ENCODE data around the gene TOP1.

DNA sequence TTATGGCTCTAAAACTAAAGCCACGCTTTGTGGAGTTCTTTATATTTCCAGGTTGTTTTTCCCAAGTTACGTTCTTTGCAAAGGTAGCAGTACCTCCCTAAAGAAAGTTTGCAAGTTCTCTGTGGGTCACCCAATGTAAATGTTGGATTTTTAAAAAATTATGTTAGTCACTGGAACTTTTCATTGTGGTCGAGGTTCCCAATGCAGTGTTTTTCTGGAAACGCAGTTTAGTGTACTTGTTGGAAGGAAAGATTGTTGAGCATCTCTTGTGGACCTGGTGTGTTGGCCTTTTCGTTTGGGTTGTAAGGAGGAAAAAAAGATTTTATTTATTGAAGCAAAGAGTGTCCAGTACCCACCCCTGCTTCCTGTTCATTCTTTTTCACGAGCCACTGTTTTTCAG is 1.4 kb downstream of the TOP1 start:
- TF ChIP-seq, protein P1, sequence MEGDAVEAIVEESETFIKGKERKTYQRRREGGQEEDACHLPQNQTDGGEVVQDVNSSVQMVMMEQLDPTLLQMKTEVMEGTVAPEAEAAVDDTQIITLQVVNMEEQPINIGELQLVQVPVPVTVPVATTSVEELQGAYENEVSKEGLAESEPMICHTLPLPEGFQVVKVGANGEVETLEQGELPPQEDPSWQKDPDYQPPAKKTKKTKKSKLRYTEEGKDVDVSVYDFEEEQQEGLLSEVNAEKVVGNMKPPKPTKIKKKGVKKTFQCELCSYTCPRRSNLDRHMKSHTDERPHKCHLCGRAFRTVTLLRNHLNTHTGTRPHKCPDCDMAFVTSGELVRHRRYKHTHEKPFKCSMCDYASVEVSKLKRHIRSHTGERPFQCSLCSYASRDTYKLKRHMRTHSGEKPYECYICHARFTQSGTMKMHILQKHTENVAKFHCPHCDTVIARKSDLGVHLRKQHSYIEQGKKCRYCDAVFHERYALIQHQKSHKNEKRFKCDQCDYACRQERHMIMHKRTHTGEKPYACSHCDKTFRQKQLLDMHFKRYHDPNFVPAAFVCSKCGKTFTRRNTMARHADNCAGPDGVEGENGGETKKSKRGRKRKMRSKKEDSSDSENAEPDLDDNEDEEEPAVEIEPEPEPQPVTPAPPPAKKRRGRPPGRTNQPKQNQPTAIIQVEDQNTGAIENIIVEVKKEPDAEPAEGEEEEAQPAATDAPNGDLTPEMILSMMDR (IDR thresholded peaks at IDR 0.05) = no peak
- no peak for TF ChIP-seq EZH2 (IDR thresholded peaks at IDR 0.05)

Measured in neural progenitor cell (in vitro differentiated cells).